ENCODE measurements around the gene AHNAK2.

AHNAK2 gene

GRCh38 chr14:104935955-104936354 lies 42.2 kb downstream of the AHNAK2 start:
- no peaks in the 10 kb centered on the region for H3K4me1 ChIP-seq (ENCODE audit: insufficient read depth, low read length, severe bottlenecking)
- H3K4me2 ChIP-seq (ENCODE audit: low read length), result no peak overlapping the region

GRCh38 chr14:104935026-104935650 lies 43.0 kb downstream of the AHNAK2 start:
- no peaks in the 10 kb centered on the region for H3K9me3 ChIP-seq (ENCODE audit: low read length)
- TF ChIP-seq EZH2 (IDR thresholded peaks at IDR 0.05; ENCODE audit: borderline replicate concordance, low read length) (no peak), CTCF (IDR thresholded peaks at IDR 0.05; ENCODE audit: low read length) (no peak)
- no peak overlapping the region for H3K9ac ChIP-seq (ENCODE audit: low read length)
- H3K4me1 ChIP-seq (ENCODE audit: insufficient read depth, low read length, severe bottlenecking), result no peaks in the 10 kb centered on the region
- no peak overlapping the region for H2AFZ ChIP-seq (ENCODE audit: low read length)
- H3K9me2 ChIP-seq (ENCODE audit: low read depth, low read length), result no peaks in the 10 kb centered on the region
- H3K27ac ChIP-seq (ENCODE audit: low read depth, low read length, poor library complexity, severe bottlenecking), result no peak overlapping the region
- no peaks in the 10 kb centered on the region for H3F3A ChIP-seq (ENCODE audit: insufficient read depth, low read length)
- no peaks in the 10 kb centered on the region for H3K36me3 ChIP-seq (ENCODE audit: insufficient read depth, low read length)
- H3K4me2 ChIP-seq (ENCODE audit: low read length), result no peak overlapping the region
- H3K4me3 ChIP-seq (ENCODE audit: low read depth, low read length, poor library complexity, severe bottlenecking), result no peak overlapping the region
- peaks cover 9% of the 10 kb centered on the region; the same call in 1 of the 2 replicates for H3K27me3 ChIP-seq (ENCODE audit: insufficient read depth, low read length)
- no peaks in the 10 kb centered on the region for H4K20me1 ChIP-seq (ENCODE audit: insufficient read depth, low read length)
- H3K79me2 ChIP-seq (ENCODE audit: insufficient read depth, low read length), result no peaks in the 10 kb centered on the region

More at GRCh38 chr14:104935955-104936354, 42.2 kb downstream of the AHNAK2 start:
- H3K27me3 ChIP-seq (ENCODE audit: insufficient read depth, low read length), result peaks cover 9% of the 10 kb centered on the region; the same call in 1 of the 2 replicates
- H3K27ac ChIP-seq (ENCODE audit: low read depth, low read length, poor library complexity, severe bottlenecking), result no peak overlapping the region
- no peaks in the 10 kb centered on the region for H3K9me3 ChIP-seq (ENCODE audit: low read length)
- no peak overlapping the region for H2AFZ ChIP-seq (ENCODE audit: low read length)
- no peaks in the 10 kb centered on the region for H3F3A ChIP-seq (ENCODE audit: insufficient read depth, low read length)
- no peaks in the 10 kb centered on the region for H3K36me3 ChIP-seq (ENCODE audit: insufficient read depth, low read length)
- H3K4me3 ChIP-seq (ENCODE audit: low read depth, low read length, poor library complexity, severe bottlenecking), result no peak overlapping the region
- no peaks in the 10 kb centered on the region for H3K79me2 ChIP-seq (ENCODE audit: insufficient read depth, low read length)
- no peak overlapping the region for H3K9ac ChIP-seq (ENCODE audit: low read length)
- no peaks in the 10 kb centered on the region for H4K20me1 ChIP-seq (ENCODE audit: insufficient read depth, low read length)
- no peaks in the 10 kb centered on the region for H3K9me2 ChIP-seq (ENCODE audit: low read depth, low read length)
- TF ChIP-seq EZH2 (IDR thresholded peaks at IDR 0.05; ENCODE audit: borderline replicate concordance, low read length), result no peak
- TF ChIP-seq CTCF (IDR thresholded peaks at IDR 0.05; ENCODE audit: low read length), result no peak

- Histone ChIP-seq H3K4me2 (ENCODE audit: low read length) (no peak overlapping the region), H3F3A (ENCODE audit: insufficient read depth, low read length) (no peaks in the 10 kb centered on the region), H3K36me3 (ENCODE audit: insufficient read depth, low read length) (no peaks in the 10 kb centered on the region), H3K4me3 (ENCODE audit: low read depth, low read length, poor library complexity, severe bottlenecking) (no peak overlapping the region), H4K20me1 (ENCODE audit: insufficient read depth, low read length) (no peaks in the 10 kb centered on the region), H3K4me1 (ENCODE audit: insufficient read depth, low read length, severe bottlenecking) (no peaks in the 10 kb centered on the region), H3K27me3 (ENCODE audit: insufficient read depth, low read length) (no peaks in the 10 kb centered on the region; the same call in 1 of the 2 replicates), H3K9me2 (ENCODE audit: low read depth, low read length) (no peaks in the 10 kb centered on the region), H3K9ac (ENCODE audit: low read length) (no peak overlapping the region), H3K9me3 (ENCODE audit: low read length) (no peaks in the 10 kb centered on the region), H3K27ac (ENCODE audit: low read depth, low read length, poor library complexity, severe bottlenecking) (no peak overlapping the region), H2AFZ (ENCODE audit: low read length) (no peak overlapping the region), H3K79me2 (ENCODE audit: insufficient read depth, low read length) (no peaks in the 10 kb centered on the region)
- TF ChIP-seq EZH2 (IDR thresholded peaks at IDR 0.05; ENCODE audit: borderline replicate concordance, low read length), result no peak
- TF ChIP-seq CTCF (IDR thresholded peaks at IDR 0.05; ENCODE audit: low read length), result no peak
These were observed 44.1 kb downstream of the AHNAK2 start for GRCh38 chr14:104933746-104934733.
